H1 (cell line): ENCODE data around the gene EPS8L1.

Source experiments
- CHD2 ChIP-seq: IDR thresholded peaks from 2 replicates; pipeline ENCODE4 v1.6.1; 2012; ENCODE audit warnings: low read length, improper control_type of control experiment
- CREB1 ChIP-seq: IDR thresholded peaks from 2 replicates; pipeline ENCODE4 v1.6.1; 2012; ENCODE audit warnings: inconsistent platforms
- EZH2 ChIP-seq: fragments of 200-600 bp; sonication (generic); IDR thresholded peaks from 2 replicates; pipeline ENCODE4 v1.7.1; 2012; ENCODE audit warnings: low read depth, mild to moderate bottlenecking, moderate library complexity, low read length, inconsistent platforms; ENCODE audit not compliant: severe bottlenecking
- GABPA ChIP-seq: IDR thresholded peaks from 2 replicates; pipeline ENCODE4 v1.6.1; 2011; ENCODE audit warnings: mild to moderate bottlenecking, low read length, moderate library complexity, borderline replicate concordance; ENCODE audit not compliant: insufficient read depth
- JUND ChIP-seq: IDR thresholded peaks from 2 replicates; pipeline ENCODE4 v1.6.1; 2011; ENCODE audit warnings: mild to moderate bottlenecking, improper control_type of control experiment, low read length
- MAFK ChIP-seq: IDR thresholded peaks from 2 replicates; pipeline ENCODE4 v1.6.1; 2012; ENCODE audit warnings: low read depth, mild to moderate bottlenecking, improper control_type of control experiment, low read length
- NANOG ChIP-seq: IDR thresholded peaks from 2 replicates; pipeline ENCODE4 v1.6.1; 2011; ENCODE audit warnings: low read length, low read depth, mild to moderate bottlenecking, inconsistent platforms; ENCODE audit not compliant: insufficient read depth, poor library complexity, severe bottlenecking
- POLR2AphosphoS5 ChIP-seq: IDR thresholded peaks from 2 replicates; pipeline ENCODE4 v1.6.1; 2011; ENCODE audit warnings: low read depth, low read length
- TEAD4 ChIP-seq: IDR thresholded peaks from 2 replicates; pipeline ENCODE4 v1.6.1; 2012; ENCODE audit warnings: low read depth, low read length, inconsistent platforms, mixed read lengths
- USF2 ChIP-seq: IDR thresholded peaks from 2 replicates; pipeline ENCODE4 v1.6.1; 2011; ENCODE audit warnings: low read length, improper control_type of control experiment
- TF ChIP-seq, protein P1 (sequence below), 3 experiments: IDR thresholded peaks; 1 replicate in 2 of 3; 2 replicates in 1 of 3; pipeline versions ENCODE4 v1.5.1 to v1.6.1; 2011; ENCODE audit warnings: low read length in 3 of 3, mild to moderate bottlenecking in 3 of 3, inconsistent platforms in 2 of 3, low read depth in 1 of 3, moderate library complexity in 1 of 3; ENCODE audit not compliant: insufficient read depth in 1 of 3; ENCODE audit errors: control extremely low read depth in 1 of 3

DNA sequence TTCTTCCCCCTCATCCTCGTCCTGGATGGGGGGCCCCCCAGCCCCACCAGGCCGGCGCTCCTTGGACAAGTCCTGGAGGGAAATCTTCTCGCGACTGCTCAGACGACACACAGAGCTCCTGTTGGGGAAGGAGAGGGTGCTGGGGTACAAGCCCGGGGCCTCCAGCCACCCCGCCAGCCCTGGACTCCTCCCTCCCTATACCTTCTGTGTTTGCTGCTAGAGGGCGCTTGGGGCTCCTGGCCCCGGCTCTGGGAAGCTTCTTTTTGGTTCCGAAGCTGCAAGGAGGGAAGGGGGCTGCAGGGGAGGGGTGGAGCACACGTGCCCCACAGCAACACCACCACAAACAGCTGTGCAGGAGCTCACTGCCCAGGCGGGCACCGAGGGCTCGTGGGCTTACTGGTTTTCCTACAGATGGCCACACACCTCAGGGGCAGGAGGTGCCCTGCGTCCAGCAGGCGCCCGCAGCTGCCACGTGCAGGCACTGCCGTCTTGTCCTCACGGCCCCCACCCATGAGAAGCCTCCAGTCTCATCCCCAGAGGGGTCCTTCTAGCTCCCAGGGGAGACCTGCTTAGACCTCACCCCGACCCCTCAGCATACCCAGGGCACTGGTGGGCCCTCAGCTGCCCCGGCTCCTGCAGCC lies 20.5 kb downstream of the EPS8L1 start:
- no peak for TF ChIP-seq USF2
- TF ChIP-seq CHD2 = no peak
- TF ChIP-seq, protein P1, sequence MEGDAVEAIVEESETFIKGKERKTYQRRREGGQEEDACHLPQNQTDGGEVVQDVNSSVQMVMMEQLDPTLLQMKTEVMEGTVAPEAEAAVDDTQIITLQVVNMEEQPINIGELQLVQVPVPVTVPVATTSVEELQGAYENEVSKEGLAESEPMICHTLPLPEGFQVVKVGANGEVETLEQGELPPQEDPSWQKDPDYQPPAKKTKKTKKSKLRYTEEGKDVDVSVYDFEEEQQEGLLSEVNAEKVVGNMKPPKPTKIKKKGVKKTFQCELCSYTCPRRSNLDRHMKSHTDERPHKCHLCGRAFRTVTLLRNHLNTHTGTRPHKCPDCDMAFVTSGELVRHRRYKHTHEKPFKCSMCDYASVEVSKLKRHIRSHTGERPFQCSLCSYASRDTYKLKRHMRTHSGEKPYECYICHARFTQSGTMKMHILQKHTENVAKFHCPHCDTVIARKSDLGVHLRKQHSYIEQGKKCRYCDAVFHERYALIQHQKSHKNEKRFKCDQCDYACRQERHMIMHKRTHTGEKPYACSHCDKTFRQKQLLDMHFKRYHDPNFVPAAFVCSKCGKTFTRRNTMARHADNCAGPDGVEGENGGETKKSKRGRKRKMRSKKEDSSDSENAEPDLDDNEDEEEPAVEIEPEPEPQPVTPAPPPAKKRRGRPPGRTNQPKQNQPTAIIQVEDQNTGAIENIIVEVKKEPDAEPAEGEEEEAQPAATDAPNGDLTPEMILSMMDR (IDR thresholded peaks at IDR 0.05; ENCODE audit: control extremely low read depth in 1 of 3, insufficient read depth in 1 of 3, low read depth in 1 of 3, low read length in 3 of 3) = peak; percentile 4 to 38 (median 18); a peak in 3 of 4 replicates
- TF ChIP-seq TEAD4 = no peak
- no peak for TF ChIP-seq MAFK
- no peak for TF ChIP-seq CREB1
- no peak for TF ChIP-seq NANOG
- TF ChIP-seq GABPA = no peak
- no peak for TF ChIP-seq POLR2AphosphoS5
- no peak for TF ChIP-seq EZH2
- TF ChIP-seq JUND = no peak
